ENCODE data around the gene RAB11A.

The RAB11A gene

DNA sequence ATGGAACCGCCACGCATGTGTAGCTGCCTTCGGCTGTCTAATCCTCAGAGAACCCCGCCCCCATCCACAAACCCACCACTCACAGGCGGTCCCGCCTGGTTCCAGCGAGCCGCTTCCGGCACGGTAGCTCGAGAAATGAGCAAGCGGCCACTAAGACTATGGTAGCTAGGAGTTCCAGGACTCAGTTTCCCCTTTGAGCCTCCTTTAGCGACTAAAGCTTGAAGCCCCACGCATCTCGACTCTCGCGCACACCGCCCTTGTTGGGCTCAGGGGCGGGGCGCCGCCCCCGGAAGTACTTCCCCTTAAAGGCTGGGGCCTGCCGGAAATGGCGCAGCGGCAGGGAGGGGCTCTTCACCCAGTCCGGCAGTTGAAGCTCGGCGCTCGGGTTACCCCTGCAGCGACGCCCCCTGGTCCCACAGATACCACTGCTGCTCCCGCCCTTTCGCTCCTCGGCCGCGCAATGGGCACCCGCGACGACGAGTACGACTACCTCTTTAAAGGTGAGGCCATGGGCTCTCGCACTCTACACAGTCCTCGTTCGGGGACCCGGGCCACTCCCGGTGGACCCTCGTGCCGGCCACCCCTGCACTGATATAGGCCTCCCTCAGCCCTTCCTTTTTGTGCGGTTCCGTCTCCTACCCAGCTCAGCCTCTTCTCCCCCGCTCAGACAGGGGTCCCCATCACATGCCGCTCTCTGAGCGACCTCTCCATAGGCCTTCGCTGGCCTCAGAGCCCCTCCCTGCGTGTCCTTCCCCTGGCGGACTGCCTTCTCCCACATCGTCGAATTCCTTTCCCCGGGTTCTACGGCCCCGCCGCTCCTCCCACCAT, at the start of gene RAB11A:
TSS of gene RAB11A (plus strand) at position 366 of the 828 bp plus-strand sequence. CDS start at position 461, 95 bp downstream.
- peak; percentile 98 for DNase-seq (ENCODE audit: low spot score)

DNA sequence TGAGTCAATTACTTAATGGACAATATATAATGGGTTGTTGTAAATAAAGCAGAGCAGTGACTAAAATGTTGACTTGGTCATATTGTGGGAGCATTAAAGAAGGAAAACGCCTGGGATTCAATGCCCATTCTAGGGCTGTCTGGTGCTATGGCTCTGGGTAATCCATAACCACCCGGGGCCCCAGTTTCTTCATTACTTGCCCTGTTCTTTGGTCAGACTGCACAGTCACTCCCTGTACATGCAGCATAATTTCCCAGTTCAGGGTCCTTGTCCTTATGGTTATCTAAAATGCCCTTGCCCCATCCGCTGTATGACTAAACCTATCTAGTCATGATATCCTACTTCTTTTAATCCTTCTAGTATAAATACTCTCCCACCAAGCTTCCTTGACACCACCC, 49.7 kb upstream of the RAB11A start:
- DNase-seq (ENCODE audit: low spot score) = no peak

DNA sequence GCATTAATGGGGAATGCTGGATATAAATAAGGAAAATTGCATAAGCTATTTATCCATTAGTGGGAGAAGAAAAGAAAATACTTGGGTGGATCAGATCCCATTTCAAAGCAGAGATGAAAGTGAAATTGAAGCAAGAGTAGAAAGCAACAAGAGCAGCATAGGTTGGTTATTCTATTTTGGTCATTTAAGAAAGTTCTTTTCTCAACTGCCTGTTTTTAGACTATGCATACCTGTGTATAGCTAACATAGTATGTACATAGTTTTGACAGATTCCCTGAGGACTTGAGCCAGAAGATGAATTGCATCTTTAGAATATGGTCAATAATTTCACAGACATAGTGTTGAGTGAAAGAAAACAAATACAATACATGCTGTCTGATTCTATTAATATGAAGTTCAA, 48.2 kb upstream of the RAB11A start:
- DNase-seq (ENCODE audit: low spot score) = no peak

DNA sequence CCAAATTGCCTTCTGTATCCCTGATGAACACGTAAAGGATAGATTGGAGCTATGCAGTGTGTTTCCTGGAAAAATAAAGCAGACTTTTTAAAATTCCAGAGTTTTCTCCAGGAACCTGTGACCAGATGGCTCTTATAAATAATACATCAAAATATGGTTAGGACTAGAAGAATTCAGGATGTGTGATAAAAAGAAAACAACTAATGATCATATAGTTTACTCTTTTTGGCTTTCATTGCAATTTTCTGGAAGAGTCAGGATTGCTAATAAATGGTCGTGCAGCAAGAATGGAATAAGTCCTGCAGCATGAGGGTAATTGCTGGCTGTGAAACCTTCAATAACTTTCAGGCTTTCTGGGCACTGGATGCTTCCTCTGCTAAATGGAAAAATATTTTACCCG, 47.0 kb upstream of the RAB11A start:
- no peak for DNase-seq (ENCODE audit: low spot score)

DNA sequence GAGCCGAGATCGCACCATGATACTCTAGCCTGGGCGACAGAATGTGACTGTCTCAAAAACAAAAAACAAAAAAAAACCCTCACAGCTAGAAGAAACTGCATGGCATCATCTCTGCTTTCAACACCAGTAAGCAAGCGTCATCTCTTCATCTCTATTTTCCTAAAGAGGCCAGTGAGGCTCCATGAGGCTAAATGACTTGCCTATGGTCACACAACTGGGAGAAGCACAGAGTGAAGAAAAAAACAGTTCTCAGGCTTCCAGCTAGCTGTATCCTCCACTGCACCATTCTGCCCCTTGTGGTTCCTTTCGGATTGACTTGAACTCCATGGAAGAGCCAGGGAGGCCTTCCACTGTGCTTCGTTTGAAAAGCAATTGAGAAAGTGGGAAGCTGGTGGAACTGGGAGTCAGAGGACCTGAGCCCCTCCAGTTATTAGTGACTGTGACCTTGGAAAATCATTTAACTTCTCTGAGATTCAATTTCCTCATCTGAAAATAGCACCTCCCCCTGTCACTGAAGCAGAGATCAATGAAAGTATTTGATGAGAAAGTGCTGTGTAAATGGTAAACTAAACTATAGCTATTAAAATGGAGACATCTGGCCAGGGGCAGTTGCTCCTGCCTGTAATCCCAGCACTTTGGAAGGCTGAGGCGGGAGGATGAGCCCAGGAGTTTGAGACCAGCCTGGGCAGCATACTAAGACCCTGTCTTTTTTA, 45.1 kb upstream of the RAB11A start:
- peak; percentile 60 for DNase-seq (ENCODE audit: low spot score)

DNA sequence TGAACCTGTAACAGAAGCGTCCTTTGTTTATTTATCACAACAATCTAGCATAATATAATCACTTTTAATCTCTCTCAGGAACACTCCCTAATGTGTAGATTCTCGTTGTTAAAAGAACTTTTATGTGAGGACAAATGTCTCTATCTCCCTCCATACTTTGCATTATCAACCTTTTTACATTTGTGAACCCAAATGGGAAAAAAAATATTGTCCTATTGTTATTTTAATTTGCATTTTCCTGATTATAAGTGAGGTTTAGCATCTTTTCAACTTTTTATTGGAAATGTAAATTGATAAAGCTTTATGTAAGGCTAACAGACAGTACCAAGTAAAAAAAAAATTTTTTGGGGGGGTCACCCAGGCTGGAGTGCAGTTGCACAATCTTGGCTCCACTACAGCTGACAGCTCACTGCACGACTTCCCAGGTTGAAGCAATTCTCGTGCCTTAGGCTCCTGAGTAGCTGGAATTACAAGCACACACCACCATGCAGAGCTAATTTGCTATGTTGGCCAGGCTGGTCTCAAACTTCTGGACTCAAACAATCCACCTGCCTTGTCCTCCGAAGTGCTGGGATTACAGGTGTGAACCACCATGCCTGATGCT, 44.2 kb upstream of the RAB11A start:
- DNase-seq (ENCODE audit: low spot score) = no peak

DNA sequence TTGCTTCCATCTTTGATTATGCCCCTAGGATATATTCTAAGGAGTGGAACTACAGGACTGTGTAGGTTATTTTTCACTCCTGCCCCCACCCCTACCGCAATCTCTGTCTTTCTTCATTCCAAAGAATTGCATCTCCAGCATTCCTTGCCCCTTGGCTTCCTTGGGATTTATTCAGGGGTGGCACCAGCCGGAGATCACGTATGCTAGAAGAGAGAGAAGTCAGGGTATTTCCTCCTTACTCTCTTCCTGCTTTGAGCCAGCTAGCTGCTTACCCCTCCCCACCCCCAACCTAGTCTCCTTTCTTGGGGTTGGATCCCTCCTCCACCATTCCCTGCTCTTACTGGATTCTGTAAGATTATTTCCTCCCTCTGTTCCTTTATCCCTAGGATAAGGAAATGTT, 42.2 kb upstream of the RAB11A start:
- no peak for DNase-seq (ENCODE audit: low spot score)

DNA sequence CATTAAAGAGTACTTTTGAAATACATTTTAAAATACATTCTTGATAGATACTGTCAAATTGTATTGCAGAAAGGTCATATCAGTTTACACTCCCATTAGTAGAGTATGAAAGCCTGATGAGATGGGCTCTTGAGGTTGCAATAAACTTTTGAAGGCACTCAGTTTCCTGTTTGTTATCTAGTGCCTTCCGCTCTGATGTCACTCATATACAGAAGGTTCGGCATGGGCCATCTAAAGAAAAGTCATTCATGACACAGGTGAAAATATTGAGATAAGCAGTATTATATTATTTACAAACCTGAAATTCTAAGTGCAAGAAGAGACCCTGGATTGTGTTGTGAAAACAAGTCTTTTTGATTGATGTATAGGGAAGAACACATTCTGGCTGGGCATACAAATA, 40.7 kb upstream of the RAB11A start:
- DNase-seq (ENCODE audit: low spot score) = no peak

DNA sequence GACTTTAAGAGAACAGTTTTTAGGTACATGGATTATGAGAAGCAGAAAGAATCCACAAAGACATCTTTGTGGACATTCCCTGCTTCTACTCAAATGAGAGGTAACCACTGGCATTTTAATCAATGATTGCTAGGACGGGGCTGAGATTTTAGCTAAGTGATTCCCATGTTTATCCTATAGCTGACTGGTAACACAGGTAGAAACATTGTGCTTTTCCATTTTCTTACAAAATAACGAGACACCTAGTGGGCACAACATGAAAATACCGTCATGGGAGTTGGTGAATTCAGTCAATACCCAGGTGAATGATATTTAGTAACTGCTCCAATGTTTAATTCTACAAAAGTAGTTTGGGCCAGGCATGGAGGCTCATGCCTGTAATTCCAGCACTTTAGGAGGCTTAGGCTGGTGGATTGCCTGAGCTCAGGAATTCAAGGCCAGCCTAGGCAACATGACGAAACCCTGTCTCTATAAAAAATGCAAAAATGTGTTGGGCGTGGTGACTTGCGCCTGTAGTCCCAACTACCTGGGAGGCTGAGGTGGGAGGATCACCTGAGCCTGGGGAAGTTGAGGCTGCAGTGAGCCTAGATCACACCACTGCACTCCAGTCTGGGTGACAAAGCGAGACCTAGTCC, 40.0 kb upstream of the RAB11A start:
- DNase-seq (ENCODE audit: low spot score) = no peak

DNA sequence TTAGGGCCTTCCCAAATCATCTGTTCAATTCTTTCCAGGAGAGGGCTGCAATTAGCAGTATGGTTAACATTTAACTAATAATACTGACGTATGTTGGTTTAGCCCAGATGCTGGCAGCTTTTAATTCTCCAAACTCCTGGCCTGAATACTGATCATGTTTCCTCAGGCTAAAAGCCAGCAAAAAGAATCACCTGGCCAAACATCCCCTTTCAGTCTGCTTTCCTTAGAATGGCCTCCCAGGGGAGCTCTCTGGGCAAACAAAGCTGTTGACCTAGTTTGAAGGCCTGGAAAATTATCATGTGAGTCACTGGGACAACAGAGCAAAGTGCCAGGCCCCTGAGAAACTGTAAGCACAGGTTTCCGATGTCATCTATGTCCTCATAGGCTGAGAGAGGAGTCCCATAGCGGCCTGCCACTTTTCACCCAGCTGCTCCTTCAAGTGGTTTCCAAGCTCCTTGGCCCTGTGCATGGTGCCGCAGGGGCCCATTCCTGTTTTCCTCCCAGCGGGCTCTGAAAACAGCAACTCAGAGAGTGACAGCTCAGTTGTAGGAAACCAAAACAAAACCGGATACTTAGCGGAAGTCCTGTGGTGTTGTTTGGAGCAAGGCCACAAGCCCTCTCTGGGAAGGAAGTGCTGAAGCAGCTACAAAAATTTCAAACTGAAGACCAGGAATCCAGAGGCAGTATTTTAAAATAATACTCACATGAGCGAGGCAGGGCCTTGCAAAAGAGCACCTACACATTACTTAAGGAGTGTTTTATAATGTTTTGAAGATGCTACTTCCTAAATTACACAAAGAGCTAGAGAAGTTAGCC, 36.5 kb upstream of the RAB11A start:
- peak; percentile 74 for DNase-seq (ENCODE audit: low spot score)

DNA sequence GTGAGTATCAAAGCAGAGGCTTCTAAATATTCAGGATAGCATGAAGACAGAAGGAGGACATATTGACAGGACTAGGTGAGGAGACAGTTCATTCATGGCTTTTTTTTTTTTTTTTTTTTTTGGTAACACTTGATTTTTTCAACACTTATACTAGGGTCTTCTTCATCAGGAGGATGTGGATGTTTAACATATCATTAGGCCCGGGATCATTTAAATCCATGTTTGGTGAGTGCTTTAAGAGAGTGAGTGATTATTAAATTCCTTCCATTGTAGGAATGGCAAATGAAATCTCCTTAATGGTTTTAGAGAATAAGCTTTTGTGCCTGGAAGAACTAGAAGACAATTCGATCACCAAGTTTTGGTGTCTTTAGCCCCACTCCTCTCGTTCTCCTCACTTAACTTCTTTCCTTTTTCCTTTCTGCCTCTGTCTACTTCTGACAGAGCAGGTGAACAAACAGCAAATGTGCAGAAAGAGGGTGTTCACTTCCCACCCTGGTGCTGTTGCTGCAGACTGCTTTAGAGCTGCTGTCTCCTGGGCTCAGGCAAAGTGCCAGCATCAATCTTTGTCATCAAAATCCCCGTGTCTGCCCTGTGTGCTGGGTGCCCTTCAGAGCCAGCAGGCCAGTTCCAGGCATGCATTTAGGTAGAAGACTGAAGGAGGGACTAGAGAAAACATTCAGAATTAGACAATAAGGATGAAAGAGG, 35.6 kb upstream of the RAB11A start:
- DNase-seq (ENCODE audit: low spot score) = no peak

DNA sequence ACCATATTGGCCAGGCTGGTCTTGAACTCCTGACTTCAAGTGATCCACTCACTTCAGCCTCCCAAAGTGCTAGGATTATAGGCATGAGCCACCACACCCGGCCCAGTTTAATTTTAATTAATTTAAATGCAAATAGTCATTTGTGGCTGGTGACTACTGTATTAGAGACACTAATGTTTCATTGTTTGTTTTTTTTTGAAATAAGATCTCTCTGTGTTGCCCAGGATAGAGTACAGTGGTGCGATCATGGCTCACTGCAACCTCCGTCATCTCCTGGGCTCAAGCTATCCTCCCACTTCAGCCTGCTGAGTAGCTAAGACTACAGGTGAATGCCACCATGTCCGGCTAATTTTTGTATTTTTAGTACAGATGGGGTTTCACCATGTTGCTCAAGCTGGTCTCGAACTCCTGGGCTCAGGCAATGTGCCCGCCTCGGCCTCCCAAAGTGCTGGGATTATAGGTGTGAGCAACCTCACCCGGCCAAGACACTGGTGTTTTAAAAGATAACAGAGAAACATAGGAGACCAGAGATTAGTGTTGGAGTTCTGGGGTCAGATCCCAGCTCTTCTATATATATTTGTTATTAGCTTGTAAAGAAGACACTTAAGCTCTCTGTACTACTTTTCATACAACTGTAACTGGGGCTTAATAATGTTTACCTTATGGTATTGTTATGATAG, 34.5 kb upstream of the RAB11A start:
- no peak for DNase-seq (ENCODE audit: low spot score)

DNA sequence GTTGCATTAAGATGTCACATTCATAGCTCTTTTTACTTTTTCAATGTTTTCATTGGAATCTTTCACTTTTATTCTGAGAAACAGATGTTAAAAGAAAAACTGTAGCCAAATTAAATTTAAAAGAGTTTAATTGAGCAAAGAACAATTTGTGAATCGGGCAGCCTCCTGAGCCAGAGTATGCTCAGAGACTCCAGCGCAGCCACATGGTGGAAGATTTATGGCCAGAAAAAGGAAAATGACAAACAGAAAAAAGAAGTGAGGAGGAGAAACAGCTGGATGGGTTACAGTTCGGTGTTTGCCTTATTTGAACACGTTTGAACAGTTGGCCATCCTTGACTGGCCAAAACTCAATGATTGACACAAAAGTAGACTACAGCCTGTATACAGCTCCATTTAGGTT, 33.8 kb upstream of the RAB11A start:
- no peak for DNase-seq (ENCODE audit: low spot score)

DNA sequence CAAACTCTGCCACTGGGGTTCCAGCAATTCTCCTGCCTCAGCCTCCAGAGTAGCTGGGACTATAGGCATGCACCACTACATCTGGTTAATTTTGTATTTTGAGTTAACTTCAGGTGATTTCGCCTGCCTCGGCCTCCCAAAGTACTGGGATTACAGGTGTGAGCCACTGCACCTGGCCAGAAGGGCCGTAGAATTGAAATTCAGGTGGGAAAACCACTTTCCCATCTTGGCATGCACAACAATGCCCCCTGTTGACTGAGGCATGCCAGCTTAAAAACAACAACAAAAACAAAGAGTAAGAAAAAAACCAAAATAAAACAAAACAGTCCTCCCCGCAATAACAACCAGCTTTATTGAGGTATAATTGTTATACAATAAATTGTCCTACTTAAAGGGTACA, 32.6 kb upstream of the RAB11A start:
- no peak for DNase-seq (ENCODE audit: low spot score)

DNA sequence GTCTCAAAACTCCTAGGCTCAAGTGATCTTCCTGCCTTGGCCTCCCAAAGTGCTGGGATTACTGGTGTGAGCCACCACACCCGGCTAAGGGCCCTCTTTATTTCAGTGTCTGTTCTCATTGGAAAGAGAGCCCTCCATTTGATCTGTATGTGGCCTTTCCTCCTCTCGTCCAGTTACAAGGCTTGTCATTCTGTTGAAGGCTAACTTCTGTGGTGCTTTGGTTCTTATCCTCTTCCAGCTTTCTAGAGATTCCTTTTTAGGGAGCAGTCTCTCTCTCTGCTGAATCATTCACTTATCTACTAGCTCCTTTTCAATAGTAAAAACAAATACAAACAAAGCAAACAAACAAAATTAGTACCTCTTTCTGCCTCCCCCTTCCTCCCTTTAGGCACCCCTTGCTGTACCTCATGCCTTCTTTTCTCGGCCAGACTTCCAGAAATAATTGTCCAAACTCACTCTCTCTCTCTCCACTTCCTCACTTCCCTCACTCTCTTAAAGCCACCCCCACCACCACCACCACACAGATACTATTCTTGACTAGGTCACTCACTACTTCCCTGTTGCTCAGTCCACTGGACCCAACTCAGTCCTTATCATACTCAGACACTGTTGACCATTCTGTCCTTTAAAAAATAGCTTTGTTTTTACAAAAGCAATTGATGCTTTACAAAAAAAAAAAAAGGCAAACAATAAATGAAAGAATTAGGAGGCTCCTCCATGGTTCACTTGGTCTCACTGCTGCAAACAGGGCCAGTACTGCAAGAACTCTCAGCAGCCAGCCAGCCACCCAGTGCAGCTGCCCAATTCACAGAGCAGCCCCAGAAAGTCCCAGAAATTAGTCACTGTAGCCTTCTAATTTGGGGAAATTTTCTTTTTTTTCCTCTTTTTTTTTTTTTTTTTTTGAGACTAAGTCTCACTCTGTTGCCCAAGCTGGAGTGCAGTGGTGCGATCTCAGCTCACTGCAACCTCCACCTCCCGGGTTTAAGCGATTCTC, 31.7 kb upstream of the RAB11A start:
- DNase-seq (ENCODE audit: low spot score) = no peak

DNA sequence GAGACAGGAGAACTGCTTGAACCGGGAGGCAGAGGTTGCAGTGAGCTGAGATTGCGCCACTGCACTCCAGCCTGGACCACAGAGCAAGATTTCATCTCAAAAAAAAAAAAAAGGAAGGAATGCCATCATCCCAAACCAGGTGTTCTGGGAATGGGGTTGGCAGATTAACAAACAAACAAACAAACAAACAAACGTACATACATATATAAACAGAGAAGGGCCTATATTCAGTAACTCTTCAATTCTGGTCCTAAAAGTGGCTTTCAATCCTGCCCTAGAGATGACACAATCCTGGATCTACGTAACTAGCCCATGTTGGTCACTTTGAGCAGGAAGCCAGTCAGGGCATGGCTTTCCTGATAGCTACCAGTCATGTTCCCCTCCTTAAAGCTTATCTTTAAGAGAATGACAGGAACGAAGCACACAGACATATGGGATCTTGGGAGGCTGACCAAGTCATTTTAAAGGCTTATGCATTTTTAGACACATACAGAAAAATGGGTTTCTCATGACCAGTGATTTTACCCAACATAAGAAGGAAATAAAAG, 29.9 kb upstream of the RAB11A start:
- no peak for DNase-seq (ENCODE audit: low spot score)

DNA sequence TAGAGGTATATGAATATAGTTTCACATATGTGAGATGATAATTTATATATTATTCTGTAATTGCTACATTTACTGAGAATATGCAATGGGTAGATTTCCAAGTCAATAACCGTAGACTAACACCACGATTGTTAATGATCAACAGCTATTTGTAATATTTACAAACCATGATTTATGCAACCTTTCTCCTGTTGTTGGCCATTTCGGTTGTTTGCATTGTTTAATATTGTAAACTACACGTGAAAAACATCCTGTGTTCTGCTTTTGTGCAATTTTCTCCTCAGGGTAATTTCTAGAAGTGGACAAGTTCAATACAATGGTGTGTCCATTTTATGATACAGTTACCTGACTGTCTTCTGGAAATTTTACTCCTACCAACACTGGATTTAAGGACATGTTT, 29.3 kb upstream of the RAB11A start:
- no peak for DNase-seq (ENCODE audit: low spot score)

DNA sequence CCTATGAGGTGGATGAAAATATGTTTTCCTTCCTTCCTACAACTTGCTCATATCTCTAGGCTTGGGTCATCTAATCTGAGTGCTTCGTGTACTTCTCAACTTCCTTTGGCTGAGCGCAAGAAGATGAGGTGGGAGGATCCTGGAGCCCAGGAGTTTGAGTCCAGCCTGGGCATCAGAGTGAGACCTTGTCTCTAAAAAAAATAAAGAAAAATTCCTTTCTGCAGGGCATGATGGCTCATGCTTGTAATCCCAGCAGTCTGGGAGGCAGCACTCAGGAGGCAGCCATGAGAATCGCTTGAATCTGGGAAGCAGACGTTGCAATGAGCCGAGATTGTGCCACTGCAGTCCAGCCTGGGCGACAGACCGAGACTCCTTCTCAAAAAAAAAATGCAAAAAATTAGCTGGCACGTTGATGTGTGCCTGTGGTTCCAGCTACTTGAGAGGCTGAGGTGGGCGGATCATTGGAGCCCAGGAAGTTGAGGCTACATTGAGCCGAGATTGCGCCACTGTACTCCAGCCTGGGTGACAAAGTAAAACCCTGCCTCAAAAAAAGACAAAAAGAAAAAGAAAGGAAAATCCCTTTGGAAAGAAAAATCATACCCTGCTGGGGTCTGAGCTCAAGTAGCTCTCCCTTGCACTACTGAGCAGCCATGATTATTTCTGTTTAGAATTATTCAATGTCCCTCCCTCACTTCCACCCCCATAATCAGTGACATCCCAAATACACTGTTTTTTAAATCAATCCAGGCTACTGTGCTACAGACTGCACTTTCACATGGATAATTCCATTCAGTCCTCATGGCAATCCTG, 28.0 kb upstream of the RAB11A start:
- DNase-seq (ENCODE audit: low spot score) = no peak
